Embryonic facial prominence (tissue), 1 donor: ENCODE data around the gene PIK3CD.
"Not testable (repeated sequence)": the region's sequence is repeated elsewhere in the genome, so short reads cannot be mapped to it uniquely, and the experiment has no call there.

Source experiments
- DNase-seq: peaks from one replicate; pipeline ENCODE4 v3.0.0-alpha.2; 2016; ENCODE audit errors: extremely low spot score

PIK3CD gene

DNA sequence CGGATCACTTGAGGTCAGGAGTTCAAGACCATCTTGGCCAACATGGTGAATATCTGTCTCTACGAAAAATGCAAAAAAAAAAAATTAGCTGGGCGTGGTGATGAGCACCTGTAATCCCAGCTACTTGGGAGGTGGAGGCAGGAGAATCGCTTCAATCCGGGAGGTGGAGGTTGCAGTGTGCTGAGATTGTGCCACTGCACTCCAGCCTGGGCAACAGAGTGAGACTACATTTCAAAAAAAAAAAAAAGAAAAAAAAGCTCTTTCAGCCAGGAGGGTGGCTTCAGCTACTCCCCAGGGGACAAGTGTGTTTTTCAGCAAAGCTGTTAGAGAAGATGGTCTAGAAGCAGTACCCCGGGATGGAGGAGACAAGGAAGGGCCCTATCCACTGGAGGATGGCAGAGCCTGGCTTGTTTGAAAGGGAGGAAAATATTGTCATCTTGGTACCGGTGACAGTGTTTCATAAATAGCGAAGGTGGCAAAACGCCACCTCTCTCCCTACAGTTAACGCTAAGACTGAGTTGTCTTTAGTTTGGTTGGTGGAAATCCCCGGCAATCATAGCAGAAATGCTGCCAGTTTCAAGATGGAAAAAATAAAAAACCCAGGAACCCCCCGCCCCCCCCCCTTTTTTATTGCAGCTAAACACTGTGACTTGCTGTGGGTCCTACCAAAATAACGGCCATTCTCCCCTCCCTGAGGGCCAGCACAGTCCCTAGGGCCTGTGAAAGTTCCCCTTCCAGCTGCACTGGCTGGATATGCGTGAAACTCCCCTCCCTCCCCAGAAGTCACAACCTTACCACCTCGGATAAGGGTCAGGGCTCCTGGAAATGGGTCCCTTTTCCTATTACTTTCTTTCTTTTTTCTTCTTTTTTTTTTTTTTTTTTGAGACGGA is 3.5 kb downstream of the PIK3CD start:
- DNase-seq, result no peak

DNA sequence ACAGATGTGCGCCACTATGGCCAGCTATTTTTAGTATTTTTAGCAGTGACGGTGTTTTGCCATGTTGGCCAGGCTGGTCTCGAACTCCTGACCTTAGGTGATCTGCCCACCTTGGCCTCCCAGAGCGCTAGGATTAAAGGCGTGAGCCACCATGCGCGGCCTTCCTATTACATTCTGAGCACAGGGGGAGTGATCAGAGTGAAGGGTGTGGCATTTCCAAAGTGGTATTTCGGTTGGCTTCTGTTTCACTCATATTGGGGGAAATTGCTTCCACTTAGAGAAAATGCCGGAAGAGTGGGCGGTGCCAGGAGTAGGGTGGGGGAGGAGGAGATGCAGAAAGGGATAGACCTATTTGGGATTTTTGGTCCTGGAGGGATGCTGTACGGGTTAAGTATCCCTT is 4.3 kb downstream of the PIK3CD start:
- DNase-seq, result no peak

DNA sequence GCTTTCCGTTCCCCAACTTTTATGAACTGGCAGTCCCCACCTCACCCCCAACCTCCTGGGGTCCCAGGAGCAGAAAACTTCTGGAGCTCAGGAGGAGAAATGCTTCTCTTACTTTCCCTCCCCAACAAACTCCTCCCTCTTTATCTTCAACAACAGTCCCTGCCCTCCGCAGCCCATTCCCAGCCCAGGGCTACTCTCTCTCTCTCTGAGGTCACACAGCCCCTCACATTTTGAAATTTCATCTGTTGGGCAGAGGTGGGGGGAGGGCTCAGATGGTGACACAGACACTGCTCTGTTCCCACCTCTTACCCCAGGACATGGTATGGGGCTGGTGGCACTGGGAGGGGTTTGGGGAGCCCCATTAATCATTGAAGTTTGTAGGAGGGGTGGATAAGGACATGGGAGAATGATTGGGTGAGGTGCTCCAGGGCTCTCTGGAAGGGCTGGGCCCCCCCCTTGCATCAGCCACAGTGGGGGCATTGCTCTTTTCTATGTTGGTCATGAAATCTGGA is 6.0 kb downstream of the PIK3CD start:
- no peak for DNase-seq

DNA sequence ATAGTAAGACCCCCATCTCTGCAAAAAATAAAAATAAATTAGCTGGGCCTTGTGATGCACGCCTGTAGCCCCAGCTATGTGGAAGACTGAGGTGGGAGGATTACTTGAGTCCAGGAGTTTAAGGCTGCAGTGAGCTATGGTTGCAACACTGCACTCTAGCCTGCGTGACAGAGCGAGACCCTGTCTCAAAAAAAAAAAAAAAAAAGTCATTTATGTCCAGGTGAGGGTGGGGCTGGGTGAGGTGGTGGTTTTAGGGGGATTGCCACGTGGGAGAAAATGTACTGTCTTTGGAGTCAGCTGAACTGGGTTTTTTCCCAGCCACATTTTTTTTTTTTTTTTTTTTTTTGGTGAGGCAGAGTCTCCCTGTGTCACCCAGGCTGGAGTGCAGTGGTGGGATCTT is 6.7 kb downstream of the PIK3CD start:
- DNase-seq, result no peak

DNA sequence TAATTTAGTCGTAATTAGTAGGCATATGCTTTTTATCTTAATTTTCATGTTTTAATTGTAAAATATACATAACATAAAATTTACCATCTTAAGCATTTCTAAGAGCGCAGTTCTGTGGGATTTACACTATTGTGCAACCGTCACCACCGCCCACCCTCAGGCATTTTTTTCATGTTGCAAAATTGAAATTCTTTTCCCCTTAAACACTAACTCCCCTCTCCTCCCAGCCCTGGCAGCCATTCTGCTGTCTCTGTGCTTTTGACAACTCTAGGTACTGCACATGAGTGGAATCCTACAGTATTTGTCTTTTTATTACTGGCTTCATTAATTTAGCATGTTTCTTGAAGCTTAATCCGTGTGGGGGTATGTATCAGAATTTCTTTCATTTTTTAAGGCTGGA is 7.8 kb downstream of the PIK3CD start:
- no peak for DNase-seq

DNA sequence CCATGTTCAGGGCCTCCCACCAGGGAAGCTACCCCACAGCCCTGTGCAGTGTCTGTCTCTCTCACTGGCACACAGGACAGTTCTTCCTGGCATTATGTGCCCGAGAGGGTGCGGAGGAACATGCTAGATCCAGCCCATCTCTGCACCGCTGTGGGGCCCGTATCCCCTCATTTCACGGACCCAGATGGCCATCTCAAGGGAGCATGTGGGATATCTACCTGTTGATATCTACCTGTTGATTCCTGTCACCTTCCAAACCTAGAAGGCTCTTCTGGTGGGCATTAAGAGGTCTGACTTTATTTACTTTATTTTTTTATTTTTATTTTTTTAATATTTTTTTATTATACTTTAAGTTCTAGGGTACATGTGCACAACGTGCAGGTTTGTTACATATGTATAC is 11.7 kb downstream of the PIK3CD start:
- DNase-seq, result no peak

DNA sequence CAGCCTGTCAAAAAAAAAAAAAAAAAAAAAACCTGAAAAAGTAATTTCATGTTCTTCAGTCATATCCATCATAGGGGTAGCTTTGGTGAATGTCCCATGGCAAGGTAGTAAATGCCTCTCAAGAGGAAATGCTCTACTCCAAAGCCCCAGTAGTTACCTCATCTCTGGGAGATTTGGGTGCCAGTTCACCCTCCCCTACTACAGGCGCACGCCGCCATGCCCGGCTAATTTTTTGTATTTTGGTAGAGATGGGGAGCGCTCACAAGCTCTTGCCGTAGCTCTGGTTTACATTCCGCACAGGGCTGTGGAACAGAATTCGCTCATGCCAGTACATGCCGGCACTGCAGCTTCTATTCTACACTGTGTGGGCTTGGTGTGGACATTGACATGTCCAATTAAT is 13.7 kb downstream of the PIK3CD start:
- no peak for DNase-seq

DNA sequence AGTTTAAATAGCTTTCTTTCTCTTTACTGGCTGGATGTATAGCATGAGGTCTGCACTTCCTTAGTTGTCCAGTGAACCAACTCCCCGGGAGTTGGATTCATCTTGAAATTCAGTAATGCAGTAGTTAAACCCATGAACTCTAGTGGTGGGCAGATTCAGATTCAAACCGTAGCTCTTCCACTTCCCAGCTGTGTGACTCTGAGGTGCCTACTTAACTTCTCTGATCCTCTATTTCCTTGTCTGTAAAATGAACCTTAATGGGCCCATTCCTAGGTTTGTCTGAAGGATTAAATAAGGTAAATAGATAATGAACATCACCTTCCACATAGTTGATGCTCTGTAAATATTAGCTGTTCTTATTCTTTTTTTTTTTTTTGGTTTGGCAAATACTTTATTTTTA is 16.5 kb downstream of the PIK3CD start:
- no peak for DNase-seq

DNA sequence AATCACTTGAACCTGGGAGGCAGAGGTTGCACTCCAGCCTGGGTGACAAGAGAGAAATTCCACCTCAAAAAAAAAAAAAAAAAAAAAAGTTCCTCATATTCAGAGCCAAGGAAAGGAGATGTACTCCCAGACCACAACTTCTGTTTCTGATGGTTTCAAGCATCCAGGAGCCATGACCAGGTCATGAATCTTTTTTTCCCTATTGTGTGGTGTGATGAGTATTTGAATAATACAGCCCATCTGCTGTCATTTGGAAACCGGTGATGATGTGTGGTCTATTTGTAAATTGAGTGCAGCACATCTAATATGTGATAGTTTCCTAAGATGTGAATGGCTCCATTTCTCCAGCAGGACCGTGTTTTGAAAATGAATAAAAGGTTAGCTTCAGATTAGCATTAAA is 18.6 kb downstream of the PIK3CD start:
- DNase-seq, result no peak

DNA sequence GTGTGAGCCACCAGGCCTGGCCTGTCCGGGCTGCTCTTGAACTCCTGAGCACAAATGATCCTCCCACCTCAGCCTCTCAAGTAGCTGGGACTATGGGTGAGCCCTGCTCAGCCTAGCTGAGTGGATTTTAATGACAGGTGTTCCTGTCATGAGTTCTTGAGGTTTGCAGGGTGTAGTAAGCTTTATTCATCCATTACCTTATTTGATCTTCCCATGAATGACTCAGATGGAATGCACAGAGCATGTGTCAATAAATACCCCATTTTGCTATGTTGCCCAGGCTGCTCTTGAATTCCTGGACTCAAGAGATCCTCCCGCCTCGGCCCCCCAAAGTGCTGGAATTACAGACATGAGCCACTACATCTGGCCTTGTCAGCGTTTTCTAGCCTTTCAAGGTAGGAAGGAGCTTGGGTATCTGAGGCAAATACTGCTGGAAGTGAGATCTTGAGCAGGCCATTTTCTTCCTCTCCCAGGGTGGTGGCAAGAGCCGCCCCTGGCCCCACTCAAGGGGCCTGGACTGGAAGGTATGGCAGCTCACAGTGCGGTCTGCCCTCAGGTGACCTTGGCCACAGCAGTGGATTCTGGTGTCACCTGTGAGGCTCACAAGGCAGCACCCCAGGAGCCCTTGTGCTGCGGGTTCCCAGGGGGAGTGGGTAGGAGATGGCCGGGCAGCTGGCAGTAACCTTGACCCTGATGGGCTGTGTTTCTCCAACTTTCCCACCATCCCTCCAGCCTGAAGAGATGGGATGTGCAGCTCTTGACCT is 20.0 kb downstream of the PIK3CD start:
- DNase-seq, result no peak

DNA sequence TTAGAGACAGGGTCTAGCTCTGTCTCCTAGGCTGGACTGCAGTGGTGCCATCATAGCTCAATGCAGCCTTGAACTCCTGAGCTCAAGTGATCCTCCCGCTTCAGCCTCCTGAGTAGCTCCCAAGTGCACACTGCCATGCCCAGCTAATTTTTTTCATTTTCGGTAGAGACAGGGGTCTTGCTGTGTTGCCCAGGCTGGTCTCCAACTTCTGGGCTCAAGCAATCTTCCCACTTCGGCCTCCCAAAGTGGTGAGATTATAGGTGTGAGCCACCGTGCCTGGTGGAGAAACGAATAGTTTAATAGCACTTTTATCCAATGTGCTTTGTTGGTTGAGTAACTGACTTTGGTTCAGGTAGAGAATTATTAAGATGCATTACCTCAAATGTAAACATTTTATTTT is 20.9 kb downstream of the PIK3CD start:
- no peak for DNase-seq

DNA sequence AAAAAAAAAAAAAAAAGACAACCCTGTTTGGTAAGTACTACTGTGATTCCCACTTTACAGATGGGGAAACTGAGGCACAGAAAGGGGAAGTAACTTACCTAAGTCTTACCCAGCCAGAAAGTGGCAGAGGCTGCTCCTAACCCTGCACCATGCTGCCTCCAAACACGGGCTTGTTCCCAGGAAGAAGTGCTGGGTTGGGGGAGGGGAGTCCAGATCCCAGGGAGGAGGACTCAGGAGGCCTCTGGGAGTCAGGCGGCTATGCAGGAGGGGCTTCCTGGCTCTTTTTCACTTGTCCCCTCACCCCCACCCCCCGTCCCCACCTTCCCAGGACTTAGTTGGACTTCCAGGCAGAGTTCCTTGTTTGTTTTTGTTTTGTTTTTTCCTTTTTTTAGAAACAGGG is 23.9 kb downstream of the PIK3CD start:
- no peak for DNase-seq

DNA sequence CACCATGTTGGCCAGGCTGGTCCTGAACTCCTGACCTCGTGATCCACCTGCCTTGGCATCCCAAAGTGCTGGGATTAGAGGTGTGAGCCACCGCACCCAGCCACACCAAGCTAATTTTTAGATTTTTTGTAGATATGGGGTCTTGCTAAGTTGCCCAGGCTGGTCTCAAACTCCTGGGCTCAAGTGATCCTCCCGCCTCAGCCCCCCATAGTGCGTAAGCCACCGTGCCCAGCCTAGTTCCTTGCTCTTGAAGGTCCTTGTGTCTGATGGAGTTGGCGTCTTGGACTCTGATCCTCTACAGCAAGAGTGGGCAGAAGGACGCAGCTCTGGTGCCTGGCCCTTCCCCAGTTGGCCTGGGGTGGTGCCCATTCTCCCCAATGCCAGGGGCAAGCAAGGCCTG is 24.6 kb downstream of the PIK3CD start:
- not testable (repeated sequence) for DNase-seq

DNA sequence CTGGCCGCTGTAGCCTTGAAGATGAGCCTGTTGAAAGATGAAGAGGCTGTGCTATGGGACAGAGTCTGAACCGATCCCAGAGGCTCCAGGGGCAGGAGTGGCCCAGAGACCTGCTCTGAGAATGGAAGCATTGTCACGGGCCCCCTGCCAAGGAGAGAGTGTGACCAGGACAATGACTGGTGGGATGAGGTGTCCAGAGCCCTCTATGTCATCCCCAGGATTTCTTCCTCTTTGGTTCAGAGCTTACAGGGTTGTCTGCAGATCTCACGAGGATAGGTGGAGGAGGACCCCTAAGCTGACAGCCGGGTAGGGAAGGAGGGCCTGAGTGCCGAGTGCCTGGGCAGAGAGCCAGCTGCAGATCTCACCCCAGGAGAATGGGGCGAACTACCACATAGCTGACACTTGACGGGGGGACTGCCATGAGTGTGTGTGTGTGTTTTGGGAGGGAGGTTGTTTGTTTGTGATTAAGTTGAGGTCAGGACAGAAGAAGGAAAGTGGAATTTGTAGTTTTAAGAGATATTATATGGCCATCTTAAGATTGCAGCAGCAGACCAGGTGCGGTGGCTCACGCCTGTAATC is 25.4 kb downstream of the PIK3CD start:
- no peak for DNase-seq

DNA sequence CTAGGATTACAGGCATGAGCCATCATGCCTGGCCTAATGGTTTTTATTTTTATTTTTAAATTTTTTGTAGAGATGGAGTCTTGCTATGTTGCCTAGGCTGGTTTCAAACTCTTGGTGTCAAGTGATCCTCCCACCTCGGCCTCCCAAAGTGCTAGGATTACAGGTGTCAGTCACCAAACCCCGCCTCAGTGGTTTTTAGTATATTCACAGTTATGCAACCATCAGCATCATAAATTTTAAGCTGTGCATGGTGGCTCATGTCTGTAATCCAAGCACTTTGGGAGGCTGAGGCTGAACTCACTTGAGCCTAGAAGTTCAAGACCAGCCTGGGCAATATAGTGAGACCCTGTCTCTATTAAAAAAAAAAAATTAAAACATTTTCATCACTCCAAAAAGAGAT is 28.6 kb downstream of the PIK3CD start:
- no peak for DNase-seq

DNA sequence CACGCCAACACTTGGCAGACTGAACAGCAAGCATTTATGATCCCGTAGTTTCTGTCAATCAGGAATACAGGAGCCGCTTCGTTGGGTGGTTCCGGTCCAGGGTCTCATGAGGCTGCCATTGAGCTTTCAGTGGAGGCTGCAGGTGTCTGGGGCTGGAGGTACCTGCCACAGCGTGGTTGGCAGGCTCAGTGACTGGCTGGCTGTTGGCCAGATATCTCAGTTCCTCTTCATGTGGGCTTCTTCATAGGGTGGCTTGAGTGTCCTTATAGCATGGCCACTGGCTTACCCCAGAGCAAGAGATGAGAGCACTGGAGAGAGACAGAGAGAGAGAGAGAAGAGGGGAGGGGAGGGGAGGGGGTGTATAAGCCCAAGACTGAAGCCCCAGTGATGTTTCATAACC is 29.3 kb downstream of the PIK3CD start:
- no peak for DNase-seq

DNA sequence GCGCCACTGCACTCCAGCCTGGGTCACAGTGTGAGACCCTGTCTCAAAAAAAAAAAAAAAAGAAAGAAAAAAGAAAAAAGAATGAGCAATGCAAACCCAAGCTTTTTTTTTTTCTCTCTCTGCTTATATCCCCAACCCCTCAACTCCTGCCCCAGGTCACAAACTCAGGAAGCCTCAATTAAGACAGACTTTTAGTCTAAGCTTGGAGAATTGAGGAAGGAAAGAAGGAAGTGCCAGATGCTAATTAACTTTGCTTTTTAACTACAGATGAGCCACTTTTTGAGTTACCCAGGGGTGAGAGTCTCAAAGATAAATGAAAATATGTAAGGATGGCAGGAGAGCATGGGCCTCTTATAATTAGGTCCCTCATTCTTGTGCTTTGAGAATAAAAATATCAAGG is 33.3 kb downstream of the PIK3CD start:
- no peak for DNase-seq

DNA sequence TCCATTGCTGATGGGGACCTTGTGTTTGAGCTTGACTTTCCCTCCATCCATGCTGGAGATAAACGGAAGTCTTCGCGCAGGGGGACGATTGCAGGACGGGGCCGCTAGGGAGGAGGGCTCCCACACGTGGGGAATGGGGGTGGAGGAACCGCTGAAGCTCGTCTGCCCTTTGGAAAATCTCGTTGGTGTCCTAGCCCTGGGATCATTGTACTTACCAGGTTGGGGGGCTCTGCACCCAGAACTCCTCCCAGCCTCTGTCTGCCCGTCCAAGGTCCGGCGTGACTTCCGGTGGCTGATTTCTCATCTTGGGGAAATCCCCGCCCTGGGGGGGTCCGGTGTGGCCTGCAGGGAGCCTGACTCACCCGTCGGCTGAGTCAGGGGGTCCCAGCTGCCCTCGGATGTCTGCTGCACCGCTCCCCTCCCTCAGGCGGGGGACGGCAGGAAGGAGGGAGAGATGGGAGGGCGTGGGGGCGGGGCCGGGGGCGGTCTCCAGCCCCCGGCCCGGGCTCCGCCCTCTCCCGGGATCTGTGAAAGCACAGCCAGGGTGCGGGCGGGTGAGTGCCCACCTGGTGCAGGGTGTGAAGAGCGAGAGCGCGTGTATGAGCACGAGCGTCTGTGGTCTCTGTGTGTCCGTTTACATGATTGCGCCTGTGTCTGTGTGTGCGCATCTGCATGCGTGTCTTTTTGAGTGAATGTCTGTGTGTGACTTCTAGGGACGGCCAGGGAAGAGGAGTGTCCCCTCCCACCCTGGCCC is 35.8 kb downstream of the PIK3CD start:
- no peak for DNase-seq

DNA sequence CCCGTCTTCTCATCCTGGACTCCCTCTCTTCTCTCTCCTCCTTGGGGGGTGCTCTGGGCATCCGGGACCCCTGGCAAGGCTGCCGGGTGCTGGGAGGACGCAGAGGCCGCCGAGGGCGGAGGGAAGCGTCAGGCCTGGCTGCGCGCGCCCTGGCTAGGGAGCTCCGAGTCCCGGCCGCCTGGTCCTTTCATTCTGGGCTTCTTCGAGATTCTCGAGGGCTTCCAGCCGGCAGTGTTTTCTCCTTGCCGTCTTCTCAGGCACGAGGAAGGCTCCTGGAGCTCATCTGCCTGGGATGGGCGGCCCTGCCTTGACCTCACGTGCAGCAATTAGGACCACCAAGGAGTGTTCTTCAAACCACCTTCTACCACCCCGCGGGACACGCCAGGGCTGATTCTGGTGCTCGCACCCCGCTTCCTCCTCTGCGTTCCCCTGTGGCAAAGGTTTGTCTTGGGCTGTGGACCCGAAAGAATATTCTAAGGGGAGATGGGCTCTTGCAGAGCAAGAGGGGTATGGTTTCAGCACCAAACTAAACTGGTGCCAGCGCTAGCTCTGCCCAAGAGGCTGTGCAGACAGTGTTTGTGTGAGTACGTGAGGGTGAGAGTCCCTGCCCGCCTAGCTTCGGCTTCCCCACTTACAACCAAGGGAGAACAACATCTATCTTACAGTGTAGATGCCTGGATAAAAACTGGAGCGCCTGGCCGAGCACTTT is 36.5 kb downstream of the PIK3CD start:
- no peak for DNase-seq

DNA sequence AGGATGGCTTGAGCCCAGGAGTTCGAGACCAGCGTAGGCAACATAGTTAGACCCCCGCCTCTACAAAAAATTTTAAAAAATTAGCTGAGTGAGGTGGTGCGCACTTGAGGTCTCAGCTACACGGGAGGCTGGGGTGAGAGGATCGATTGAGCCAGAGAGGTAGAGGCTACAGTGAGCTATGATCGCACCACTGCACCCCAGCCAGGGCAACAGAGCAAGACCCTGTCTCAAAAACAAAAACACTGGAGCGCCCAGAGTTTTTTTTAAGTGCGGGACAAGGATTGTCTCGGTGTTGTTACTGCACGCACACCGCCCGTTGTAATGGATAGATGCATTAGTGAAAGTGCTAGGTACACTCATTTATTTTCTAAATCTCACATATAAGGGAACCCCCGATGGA is 37.1 kb downstream of the PIK3CD start:
- DNase-seq, result no peak

DNA sequence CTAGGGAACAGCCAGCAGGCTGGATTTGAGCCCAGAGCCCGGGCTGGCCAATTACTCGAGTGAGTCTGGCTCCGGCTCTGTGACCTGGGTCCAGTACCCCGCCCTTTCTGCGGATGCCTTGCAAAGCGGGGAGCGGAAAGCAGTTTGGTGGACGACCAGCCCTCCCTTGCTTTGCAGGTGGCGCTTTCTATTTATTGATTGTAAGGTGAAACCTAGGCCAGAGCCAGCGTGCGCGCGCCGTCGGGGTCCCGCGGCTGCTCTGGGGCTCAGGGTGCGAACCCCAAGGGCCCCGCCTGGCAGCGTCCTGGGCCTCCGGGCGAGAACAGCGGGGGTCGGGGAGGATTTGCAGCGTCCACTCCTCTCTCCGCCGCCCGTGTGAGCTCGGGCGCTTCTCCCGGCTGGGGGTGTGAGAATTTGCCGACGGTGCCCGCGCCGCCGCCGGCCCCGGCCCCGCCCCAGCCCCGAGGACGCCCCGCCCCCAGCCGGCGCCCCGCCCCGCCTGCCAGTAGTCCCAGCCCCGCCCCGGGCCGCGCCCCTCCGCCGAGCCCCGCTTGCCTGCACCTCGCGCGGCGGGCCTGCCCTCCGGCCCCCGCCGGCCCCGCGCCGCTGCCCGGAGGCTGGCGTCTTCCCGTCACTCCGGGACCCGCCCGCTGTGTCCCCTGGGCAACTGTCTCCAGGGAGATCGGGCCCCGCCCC is 37.6 kb downstream of the PIK3CD start:
- no peak for DNase-seq
